Pancreas (tissue), 10 donors: ENCODE data around the gene PAWR. TPM values are rescaled to one million over a fixed set of nuclear protein-coding genes. Genes with fewer than 3 reads are reported as not detected.

ENCODE experiments used
- ATAC-seq, 4 donors: fragments of 200-7000 bp; cut with Tn5 transposase; one replicate each; pipeline versions ENCODE4 v1.8.0 to v1.9.1; 2020; ENCODE audit warnings: mild to moderate bottlenecking in 4 of 4, moderate library complexity in 4 of 4
- DNase-seq, 6 donors: peaks; one replicate each; pipeline ENCODE4 v3.0.0-alpha.2; 2020
- FAIRE-seq: peaks from 2 replicates; lab custom pipeline; 2012; peaks lifted over from hg19 to GRCh38; lab: Jason Lieb, UNC
- H3K27ac ChIP-seq, 4 donors: fragments of 200-600 bp; sonication (generic); 1 replicate in 3 of 4; 2 replicates in 1 of 4; pipeline versions ENCODE4 v1.5.0 to v1.8.0; 2020
- H3K27me3 ChIP-seq, 4 donors: fragments of 200-600 bp; one replicate each; pipeline ENCODE4 v1.8.0; 2021
- H3K36me3 ChIP-seq, 3 donors: fragments of 200-600 bp; sonication (generic) in 1 of 3; one replicate each; pipeline versions ENCODE4 v1.5.0 to v1.8.0; 2020 to 2021
- H3K4me1 ChIP-seq, 3 donors: fragments of 200-600 bp; one replicate each; pipeline ENCODE4 v1.8.0; 2021
- H3K4me3 ChIP-seq, 4 donors: fragments of 200-600 bp; sonication (generic) in 2 of 4; one replicate each; pipeline versions ENCODE4 v1.5.0 to v1.8.0; 2020 to 2021
- H3K9me3 ChIP-seq, 4 donors: fragments of 200-600 bp; one replicate each; pipeline ENCODE4 v1.8.0; 2021
- WGBS, 2 donors: extraction: QIAGEN DNeasy Blood & Tissue Kit; methylation state at CpG; one replicate each; pipeline ENCODE4 v1.1.7; 2013; 5-methylcytosine and 5-hydroxymethylcytosine counted together
- intact Hi-C, 3 donors: fragments of 100-400 bp; cut with DNase I; formaldehyde crosslinking; loops; one replicate each; pipeline versions ENCODE4 v1.11.1 to v1.14.2; 2022
- polyA plus RNA-seq, 2 donors: library from polyadenylated mRNA; stranded (reverse); fragments of 200-250 nt; gene quantifications; one replicate each; pipeline ENCODE4 v1.2.3, GENCODE V29; 2013
- total RNA-seq, 6 donors: library from RNA; stranded (reverse); fragmentation: NEBNext Ultra II Directional in 4 of 6; extraction: Animal tissue kit (Norgen Biotek cat#: 25700) in 4 of 6; gene quantifications; one replicate each; pipeline versions ENCODE4 v1.2.1 to v1.2.4, GENCODE V29; 2021 to 2023
- TF ChIP-seq, protein P1 (sequence below), 4 donors: fragments of 200-600 bp; sonication (generic) in 3 of 4; IDR thresholded peaks; one replicate each; pipeline versions ENCODE4 v1.5.0 to v1.8.0; 2021; ENCODE audit warnings: antibody characterized with exemption in 4 of 4
- donor health status: healthy with polysubstance abuse.
- donor health status: DM: no; HTN: no; CAD: no; lungs with moderate emphysema.
- donor health status: DM: no; HTN: no; CAD: no.
- donor health status: control.
- donor health status: control.
- donor health status: Bipolar disorder and iron deficiency.
- donor health status: DM: yes; HTN: yes; CAD: no.
- donor health status: DM: no; HTN: no; CAD: no.
- donor health status: DM: no; HTN: no; CAD: no.
- donor health status: DM: yes; HTN: yes; CAD: no.

The PAWR gene
- total and polyA plus RNA-seq, 8 donors, result 18.8 to 64.4 (median 37.3) TPM

DNA sequence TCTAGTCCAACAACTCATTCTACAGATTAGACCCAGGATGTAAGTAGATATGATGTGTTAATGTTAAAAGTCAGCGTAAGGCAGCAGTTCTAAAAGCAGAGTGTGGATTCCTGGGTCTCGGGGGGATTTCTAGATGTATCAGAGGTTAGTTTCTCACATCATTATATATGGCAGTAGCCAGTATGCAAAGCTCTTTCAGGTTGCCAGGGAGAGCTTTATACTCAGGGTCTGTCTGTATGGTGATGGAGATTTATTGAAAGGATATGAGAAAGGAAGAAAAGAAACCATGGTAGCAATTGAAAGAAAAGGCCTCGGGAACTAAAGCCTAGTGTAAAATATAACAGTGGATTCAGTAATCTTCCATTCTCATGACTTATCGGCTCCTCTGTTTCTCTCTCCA is 26.2 kb upstream of the PAWR start:
- TF ChIP-seq, protein P1, sequence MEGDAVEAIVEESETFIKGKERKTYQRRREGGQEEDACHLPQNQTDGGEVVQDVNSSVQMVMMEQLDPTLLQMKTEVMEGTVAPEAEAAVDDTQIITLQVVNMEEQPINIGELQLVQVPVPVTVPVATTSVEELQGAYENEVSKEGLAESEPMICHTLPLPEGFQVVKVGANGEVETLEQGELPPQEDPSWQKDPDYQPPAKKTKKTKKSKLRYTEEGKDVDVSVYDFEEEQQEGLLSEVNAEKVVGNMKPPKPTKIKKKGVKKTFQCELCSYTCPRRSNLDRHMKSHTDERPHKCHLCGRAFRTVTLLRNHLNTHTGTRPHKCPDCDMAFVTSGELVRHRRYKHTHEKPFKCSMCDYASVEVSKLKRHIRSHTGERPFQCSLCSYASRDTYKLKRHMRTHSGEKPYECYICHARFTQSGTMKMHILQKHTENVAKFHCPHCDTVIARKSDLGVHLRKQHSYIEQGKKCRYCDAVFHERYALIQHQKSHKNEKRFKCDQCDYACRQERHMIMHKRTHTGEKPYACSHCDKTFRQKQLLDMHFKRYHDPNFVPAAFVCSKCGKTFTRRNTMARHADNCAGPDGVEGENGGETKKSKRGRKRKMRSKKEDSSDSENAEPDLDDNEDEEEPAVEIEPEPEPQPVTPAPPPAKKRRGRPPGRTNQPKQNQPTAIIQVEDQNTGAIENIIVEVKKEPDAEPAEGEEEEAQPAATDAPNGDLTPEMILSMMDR (IDR thresholded peaks at IDR 0.05), result no peak

DNA sequence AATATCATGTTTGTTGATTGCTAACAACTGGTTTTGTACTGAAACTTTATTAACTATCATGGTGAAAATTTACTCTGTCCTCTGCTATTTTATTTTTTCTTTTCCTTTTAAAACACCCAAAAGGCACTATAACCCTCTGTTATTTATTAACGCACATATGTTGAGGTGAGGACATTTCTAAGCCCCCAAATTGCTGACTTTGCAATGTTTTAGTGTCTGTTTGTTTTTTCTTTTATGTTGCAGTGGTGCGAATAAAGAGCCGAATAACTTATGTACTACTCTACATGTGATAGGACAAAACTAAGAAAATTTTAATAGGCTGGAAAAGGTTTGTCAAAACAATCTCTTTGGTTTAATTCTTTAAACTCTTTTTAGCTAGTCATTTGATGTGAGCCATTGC is 24.5 kb upstream of the PAWR start:
- intact Hi-C loops, result no loop called here
- no peaks in the 10 kb centered on the region for H3K36me3 ChIP-seq
- WGBS, 2 donors, result 86 to 94% methylated on average over 3 of the region's 3 CpGs
- no peak for DNase-seq
- H3K9me3 ChIP-seq, result no peaks in the 10 kb centered on the region
- no peaks in the 10 kb centered on the region for H3K4me1 ChIP-seq
- ATAC-seq, result no peak
- H3K27me3 ChIP-seq, result no peaks in the 10 kb centered on the region
- TF ChIP-seq, protein P1 (IDR thresholded peaks at IDR 0.05), result no peak
- no peak overlapping the region for H3K4me3 ChIP-seq
- no peak overlapping the region for H3K27ac ChIP-seq
- FAIRE-seq, result no peak

More for the DNA sequence above, 26.2 kb upstream of the PAWR start:
- H3K4me3 ChIP-seq, result no peak overlapping the region
- intact Hi-C loops, result no loop called here
- no peaks in the 10 kb centered on the region for H3K4me1 ChIP-seq
- H3K27ac ChIP-seq, result no peak overlapping the region
- WGBS, 2 donors, result 93 to 96% methylated on average over 4 of the region's 4 CpGs
- DNase-seq (no peak), FAIRE-seq (no peak), ATAC-seq (no peak)
- H3K36me3 ChIP-seq, result no peaks in the 10 kb centered on the region
- H3K9me3 ChIP-seq, result no peaks in the 10 kb centered on the region
- H3K27me3 ChIP-seq, result no peaks in the 10 kb centered on the region

DNA sequence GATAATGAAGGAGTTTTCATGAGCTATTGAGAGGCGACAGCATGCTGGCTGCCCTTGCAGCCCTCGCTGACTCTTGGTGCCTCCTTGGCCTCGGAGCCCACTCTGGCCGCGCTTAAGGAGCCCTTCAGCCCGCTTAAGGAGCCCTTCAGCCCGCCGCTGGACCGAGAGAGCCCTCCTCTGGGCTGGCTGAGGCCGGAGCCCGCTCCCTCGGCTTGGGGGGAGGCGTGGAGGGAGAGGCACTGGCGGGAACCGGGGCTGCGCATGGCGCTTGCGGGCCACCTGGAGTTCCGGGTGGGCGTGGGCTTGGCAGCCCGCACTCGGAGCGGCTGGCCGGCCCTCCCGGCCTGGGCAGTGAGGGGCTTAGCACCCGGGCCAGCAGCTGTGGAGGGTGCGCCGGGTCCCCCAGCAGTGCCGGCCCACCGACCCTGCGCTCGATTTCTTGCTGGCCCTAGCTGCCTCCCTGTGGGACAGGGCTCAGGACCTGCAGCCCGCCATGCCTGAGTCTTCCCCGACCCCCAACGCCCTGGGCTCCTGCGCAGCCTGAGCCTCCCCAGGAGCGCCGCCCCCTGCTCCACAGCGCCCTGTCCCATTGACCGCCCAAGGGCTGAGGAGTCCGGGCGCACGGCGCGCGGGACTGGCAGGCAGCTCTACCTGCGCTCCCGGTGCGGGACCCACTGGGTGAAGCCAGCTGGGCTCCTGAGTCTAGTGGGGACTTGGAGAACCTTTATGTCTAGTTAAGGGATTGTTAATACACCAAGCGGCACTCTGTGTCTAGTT is 20.1 kb upstream of the PAWR start:
- no peak overlapping the region for H3K4me3 ChIP-seq
- no peaks in the 10 kb centered on the region for H3K9me3 ChIP-seq
- TF ChIP-seq, protein P1 (IDR thresholded peaks at IDR 0.05), result no peak
- no peaks in the 10 kb centered on the region for H3K27me3 ChIP-seq
- 43 to 47% methylated on average over 38 to 50 of the region's 50 CpGs for WGBS, 2 donors
- H3K36me3 ChIP-seq, result no peaks in the 10 kb centered on the region
- intact Hi-C loops, result no loop called here
- peak in 2 of 4 donors; percentile 51 to 54 for ATAC-seq
- DNase-seq, result peak in 2 of 6 donors; percentile 60 to 69
- no peak overlapping the region for H3K27ac ChIP-seq
- no peak for FAIRE-seq
- H3K4me1 ChIP-seq, result no peaks in the 10 kb centered on the region

DNA sequence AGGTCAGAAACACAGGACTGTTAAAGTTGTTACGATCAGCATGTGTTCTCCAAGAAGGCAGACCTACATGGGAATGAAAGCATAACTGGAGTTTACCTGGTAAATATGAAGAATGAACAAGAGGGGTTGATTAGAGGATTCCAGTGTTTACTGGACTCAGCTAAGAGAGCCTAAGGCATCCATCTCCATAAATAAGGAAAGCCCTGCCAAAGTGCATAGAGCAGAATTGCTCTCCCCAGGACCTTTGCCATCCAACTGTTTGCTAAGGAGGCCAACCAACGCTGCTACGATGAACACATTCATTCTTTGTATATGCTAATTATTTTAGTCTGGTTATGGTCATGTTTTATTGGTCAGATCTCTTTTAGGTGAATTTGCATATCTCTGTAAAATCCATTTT is 17.1 kb upstream of the PAWR start:
- no peak overlapping the region for H3K27ac ChIP-seq
- intact Hi-C loops, result no loop called here

More for the DNA sequence above, 17.1 kb upstream of the PAWR start:
- TF ChIP-seq, protein P1 (IDR thresholded peaks at IDR 0.05), result no peak
- Histone ChIP-seq H3K9me3 (no peaks in the 10 kb centered on the region), H3K4me3 (no peak overlapping the region), H3K27me3 (no peaks in the 10 kb centered on the region), H3K4me1 (no peaks in the 10 kb centered on the region), H3K36me3 (no peaks in the 10 kb centered on the region)
- WGBS, 2 donors, result 78 to 83% methylated on average over 3 of the region's 3 CpGs
- DNase-seq (no peak), ATAC-seq (no peak), FAIRE-seq (no peak)
